ENCODE data around the gene SBDS. TPM values are rescaled to one million over a fixed set of nuclear protein-coding genes. Genes with fewer than 3 reads are reported as not detected.
"Not testable (repeated sequence)": the region's sequence is repeated elsewhere in the genome, so short reads cannot be mapped to it uniquely, and the experiment has no call there.

Gene SBDS
- 102 and 108 TPM in 2 replicates for total RNA-seq (2014; rRNA removed; shearing (Covaris generic))
- 83.0 and 92.6 TPM in 2 replicates for polyA plus RNA-seq (2015; cell fraction: cytosol; rRNA removed)
- 50.5 and 58.8 TPM in 2 replicates for polyA plus RNA-seq (2015; cell fraction: nucleus; rRNA removed)

GRCh38 chr7:66995050-66995776, at the start of gene SBDS:
TSS of gene SBDS (minus strand) at chr7:66995586. CDS start at chr7:66995417, 169 bp downstream.
- peak; percentile 98 for DNase-seq (ENCODE audit: low read depth)

GRCh38 chr7:67043559-67043930, 48.2 kb upstream of the SBDS start:
- DNase-seq (ENCODE audit: low read depth): not testable (repeated sequence)

GRCh38 chr7:67042781-67043558, 47.6 kb upstream of the SBDS start:
- peak; percentile 83 for DNase-seq (ENCODE audit: low read depth)

GRCh38 chr7:67040832-67041231, 45.4 kb upstream of the SBDS start:
- not testable (repeated sequence) for DNase-seq (ENCODE audit: low read depth)

DNA sequence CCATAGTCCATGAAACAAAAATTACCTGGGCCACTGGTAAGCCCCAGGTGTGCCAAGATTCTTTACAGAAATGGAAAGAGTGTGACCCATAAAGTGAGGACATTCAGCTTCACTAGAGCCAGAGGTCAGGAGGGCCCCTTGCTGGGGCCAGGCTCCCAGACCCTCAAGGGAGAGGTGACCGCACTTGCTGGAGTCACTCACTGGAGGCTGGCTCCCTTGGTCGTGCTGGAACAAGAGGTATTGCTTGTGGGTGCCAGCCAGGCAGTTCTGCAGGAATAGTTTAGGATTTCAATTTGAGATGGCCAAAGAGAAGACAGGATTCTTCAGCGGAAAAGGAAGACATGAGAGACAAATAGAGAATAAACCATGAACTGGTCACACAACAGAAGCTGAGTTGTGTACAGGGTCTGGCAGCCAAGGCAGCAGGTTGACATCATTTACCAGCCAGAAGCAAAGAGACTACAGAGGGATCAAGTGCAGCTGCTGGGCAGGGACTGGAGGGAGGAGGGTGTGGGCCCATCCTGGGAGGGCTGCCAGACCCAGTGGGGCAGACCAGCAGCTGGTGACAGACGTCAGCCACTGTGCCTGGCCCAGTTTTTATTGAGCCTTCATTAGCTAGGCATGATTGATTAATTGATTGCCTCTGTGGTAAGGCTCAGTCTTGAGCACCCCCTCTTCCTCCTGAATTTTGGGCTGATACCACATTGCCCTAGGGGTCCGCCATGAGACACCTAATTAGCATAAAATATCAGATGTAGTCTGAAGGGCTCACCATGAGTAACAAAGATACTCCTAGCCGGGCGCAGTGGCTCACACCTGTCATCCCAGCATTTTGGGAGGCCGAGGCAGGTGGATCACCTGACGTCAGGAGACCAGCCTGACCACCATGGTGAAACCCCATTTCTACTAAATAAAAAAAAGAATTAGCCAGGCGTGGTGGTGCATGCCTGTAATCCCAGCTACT, 41.3 kb upstream of the SBDS start:
- not testable (repeated sequence) for DNase-seq (ENCODE audit: low read depth)

DNA sequence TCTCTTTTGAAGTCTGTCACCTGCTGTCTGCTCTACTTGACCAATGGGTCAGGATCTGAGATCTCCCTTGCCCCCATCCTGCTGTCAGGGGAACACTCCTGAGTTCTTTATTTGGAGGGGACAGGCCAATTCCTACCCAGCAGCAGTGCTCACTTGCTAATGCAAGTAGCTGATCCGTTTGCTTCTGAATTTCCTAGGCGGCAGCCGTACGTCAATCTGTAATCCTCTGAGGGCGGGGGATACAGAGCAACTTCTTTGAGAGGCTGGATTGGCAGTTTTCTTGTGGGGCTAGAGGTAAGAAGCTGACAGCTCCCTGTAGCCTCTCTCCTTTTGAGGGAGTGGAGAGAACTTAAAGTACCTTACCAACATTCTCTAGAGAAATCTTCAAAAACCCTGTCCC, 37.9 kb upstream of the SBDS start:
- DNase-seq (ENCODE audit: low read depth): no peak

GRCh38 chr7:67031685-67032084, 36.3 kb upstream of the SBDS start:
- DNase-seq (ENCODE audit: low read depth): not testable (repeated sequence)

GRCh38 chr7:67025459-67025858, 30.1 kb upstream of the SBDS start:
- peak; percentile 75 for DNase-seq (ENCODE audit: low read depth)

DNA sequence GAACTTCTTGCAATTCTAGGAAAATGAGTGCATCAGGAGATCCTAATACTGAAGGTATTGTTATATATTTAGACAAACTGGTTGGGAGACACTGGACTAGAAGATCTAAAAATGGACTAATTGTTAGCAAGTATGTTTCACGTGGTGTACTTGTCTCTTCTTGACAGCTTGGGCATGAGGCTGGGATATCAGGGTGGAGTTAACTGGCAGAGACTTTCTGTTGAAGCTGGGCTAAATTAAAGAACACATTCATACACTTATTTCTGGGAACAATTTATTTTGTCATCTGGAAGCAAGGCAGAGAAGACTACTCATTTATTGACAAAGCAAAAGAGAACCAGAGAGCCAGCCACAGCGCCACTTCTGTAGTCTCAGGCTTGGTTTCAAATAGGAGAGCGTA, 27.1 kb upstream of the SBDS start:
- no peak for DNase-seq (ENCODE audit: low read depth)

DNA sequence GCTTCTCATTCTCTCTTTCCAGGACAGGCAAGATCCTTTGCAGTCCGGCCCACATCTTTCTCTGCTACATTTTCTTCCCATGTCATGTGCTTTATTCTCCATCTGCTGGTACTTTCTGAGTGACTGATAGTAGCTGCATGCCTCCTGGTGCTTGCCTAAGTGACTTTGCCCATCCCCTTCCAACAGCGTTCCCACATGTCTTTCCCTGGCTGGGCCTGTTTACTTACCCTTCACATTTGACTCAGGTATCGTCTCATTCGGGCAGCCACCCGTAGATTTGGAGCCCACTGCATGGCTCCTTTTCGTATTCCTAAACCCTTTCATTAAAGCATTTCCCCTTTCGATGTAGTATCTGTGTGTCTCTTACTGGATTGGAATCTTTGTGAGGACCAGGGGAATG, 25.9 kb upstream of the SBDS start:
- no peak for DNase-seq (ENCODE audit: low read depth)

GRCh38 chr7:67019562-67020390, 24.4 kb upstream of the SBDS start:
- peak; percentile 42 for DNase-seq (ENCODE audit: low read depth)

DNA sequence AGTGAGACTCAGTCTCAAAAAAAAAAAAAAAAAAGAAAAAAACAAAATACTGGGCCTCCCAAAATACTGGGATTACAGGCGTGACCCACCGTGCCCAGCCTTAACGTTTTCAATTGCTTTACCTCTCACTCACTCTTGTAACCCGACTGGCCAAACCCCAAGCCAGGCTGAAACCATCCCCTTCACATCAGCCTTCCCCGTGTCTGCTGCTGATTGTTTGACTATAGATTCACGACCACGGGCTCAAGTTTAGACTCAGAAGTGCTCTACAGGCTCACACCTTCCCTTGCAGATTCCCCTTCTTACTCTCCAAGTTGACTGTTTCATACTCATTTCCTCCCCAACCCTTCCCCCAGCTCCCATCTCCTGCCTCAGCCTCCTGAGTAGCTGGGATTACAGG, 23.6 kb upstream of the SBDS start:
- DNase-seq (ENCODE audit: low read depth): no peak

- DNase-seq (ENCODE audit: low read depth): not testable (repeated sequence)
Measured at GRCh38 chr7:67017971-67018370, 22.6 kb upstream of the SBDS start.

GRCh38 chr7:67014076-67014622, 18.8 kb upstream of the SBDS start:
- DNase-seq (ENCODE audit: low read depth): peak; percentile 24

DNA sequence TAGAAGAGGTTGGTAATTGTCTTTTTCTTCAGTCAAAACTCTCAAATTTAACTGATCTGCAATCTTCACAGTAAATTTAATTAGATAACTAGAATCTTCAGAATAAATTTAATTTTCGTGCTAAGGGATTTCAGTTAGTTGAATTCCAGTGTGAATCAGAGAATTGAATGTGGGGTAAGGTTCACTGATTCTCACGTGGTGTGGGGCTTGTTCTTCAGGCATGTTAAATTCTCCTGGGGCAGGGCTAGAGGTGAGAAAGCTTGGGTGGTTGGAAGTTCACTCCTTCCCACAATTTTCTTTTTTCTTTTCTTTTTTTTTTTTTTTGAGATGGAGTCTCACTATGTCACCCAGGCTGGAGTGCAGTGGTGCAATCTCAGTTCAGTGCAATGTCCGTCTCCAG, 14.3 kb upstream of the SBDS start:
- DNase-seq (ENCODE audit: low read depth): not testable (repeated sequence)

DNA sequence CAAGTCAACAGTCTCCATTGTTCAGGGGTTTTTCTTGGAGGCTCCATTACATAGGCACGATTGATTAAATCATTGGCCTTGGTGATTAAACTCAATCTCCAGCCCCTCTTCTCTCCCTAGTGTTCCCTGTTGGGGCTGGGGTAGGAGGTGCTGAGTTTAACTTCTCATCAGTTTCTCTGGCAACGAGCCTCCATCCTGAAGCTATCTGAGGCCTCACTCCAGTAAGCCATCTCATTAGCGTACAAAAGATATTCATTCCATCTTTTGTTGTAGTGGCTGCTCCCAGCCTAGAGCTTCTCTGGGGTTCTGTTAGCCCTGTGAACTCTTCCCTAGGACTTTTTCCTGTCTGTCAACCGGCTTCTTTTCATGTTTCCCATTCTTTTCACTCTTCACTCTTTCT, 12.9 kb upstream of the SBDS start:
- no peak for DNase-seq (ENCODE audit: low read depth)

DNA sequence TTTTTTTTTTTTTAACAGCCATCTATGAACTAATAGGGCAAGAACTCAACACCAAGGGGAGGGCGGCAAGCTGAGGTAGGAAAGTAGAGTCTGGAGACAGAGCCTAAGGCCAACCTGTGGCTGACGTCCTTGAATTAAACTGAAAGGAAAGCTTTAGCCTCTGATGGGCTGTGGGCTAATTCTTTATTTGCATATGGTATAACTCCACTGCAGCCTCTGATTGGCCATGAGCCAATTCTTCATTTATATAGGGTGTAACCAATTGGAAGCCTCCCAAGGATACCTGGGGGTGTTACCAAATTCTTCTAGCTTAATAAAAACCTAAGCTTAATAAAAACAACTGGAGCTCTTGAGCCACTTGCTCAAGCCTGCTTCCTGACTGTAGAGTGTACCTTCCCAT, 11.6 kb upstream of the SBDS start:
- DNase-seq (ENCODE audit: low read depth): no peak

GRCh38 chr7:67004145-67004544, 8.8 kb upstream of the SBDS start:
- DNase-seq (ENCODE audit: low read depth): not testable (repeated sequence)

GRCh38 chr7:67000601-67001258, 5.3 kb upstream of the SBDS start:
- DNase-seq (ENCODE audit: low read depth): not testable (repeated sequence)
